ENCODE results near the gene ROPN1. TPM values are rescaled to one million over a fixed set of nuclear protein-coding genes. Genes with fewer than 3 reads are reported as not detected.
"Not testable (repeated sequence)": the region's sequence is repeated elsewhere in the genome, so short reads cannot be mapped to it uniquely, and the experiment has no call there.

Gene ROPN1
- total and polyA plus RNA-seq, 2 of the 13 experiments (the other 11 are each of a cell fraction or from before 2014, with no cell fraction given) = not detected

- BruUV-seq (replicated peaks) = no TSS peak
- Histone ChIP-seq H3K9ac (ENCODE audit: insufficient read depth, low read depth, low read length) (peak overlapping the region; percentile 48; the same call in 1 of the 2 replicates), H3K9me3 (ENCODE audit: low read length) (no peaks in the 10 kb centered on the region), H3K79me2 (ENCODE audit: insufficient read depth, low read length) (no peaks in the 10 kb centered on the region), H3K4me3 (replicated peaks in 1 of 3; ENCODE audit: insufficient read depth in 1 of 3, low read depth in 2 of 3, low read length in 3 of 3) (peak overlapping the region; percentile 60 to 76 (median 70); a peak in 5 of 6 replicates), H3K4me2 (ENCODE audit: low read depth, low read length) (peak overlapping the region; percentile 77), H2AFZ (ENCODE audit: low read length) (no peak overlapping the region), H3K4me1 (ENCODE audit: insufficient read depth, low read length) (peaks cover 6% of the 10 kb centered on the region), H3K27ac (ENCODE audit: extremely low read length, insufficient read depth, low read length) (no peak overlapping the region), H3K27me3 (ENCODE audit: control insufficient read depth in 1 of 2, insufficient read depth in 2 of 2, low read length in 2 of 2) (peaks cover 0 to 49% of the 10 kb centered on the region in 2 experiments), H4K20me1 (ENCODE audit: insufficient read depth, low read length) (no peaks in the 10 kb centered on the region), H3K36me3 (replicated peaks in 1 of 2; ENCODE audit: control insufficient read depth in 1 of 2, insufficient read depth in 2 of 2, low read length in 2 of 2) (no peaks in the 10 kb centered on the region)
- ChIA-PET CTCF (ENCODE audit: low intra/inter-chr PET ratio, low total read pairs) (no interaction called here), POLR2A (no interaction called here)
- in situ Hi-C loops (cut with HindIII; ENCODE audit: extremely low pct_ligation_motif_present, low pct_unique_long_range_greater_than_20kb) (no loop called here), intact Hi-C loops (cut with micrococcal nuclease; ENCODE audit: unreplicated experiment) (loop anchor here (5.0 kb wide), 1 partner anchor 45 kb away; no protein-coding TSS in a partner anchor)
- DNase-seq (ENCODE audit: low spot score) (no peak), FAIRE-seq (no peak), ATAC-seq (peak; percentile 50)
- WGBS (ENCODE audit: low lambda C conversion rate) = 2% methylated on average over 14 of the region's 29 CpGs
- TF ChIP-seq ZNF431 (CRISPR knock-in tag; IDR thresholded peaks at IDR 0.05; ENCODE audit: borderline replicate concordance, low read depth) (no peak), ZFP91 (CRISPR knock-in tag; IDR thresholded peaks at IDR 0.05; ENCODE audit: borderline replicate concordance) (0 out of 2 replicates have a peak, but pooled peaks have one; percentile 7)
Observed at GRCh38 chr3:124032311-124032880, 40.5 kb upstream of the ROPN1 start.

GRCh38 chr3:124026516-124026915 lies 34.6 kb upstream of the ROPN1 start:
- Histone ChIP-seq H3K4me3 (replicated peaks in 1 of 3; ENCODE audit: insufficient read depth in 1 of 3, low read depth in 2 of 3, low read length in 3 of 3) (no peak overlapping the region), H3K79me2 (ENCODE audit: insufficient read depth, low read length) (no peaks in the 10 kb centered on the region), H3K4me1 (ENCODE audit: insufficient read depth, low read length) (no peaks in the 10 kb centered on the region), H4K20me1 (ENCODE audit: insufficient read depth, low read length) (no peaks in the 10 kb centered on the region), H3K36me3 (replicated peaks in 1 of 2; ENCODE audit: control insufficient read depth in 1 of 2, insufficient read depth in 2 of 2, low read length in 2 of 2) (no peaks in the 10 kb centered on the region), H3K4me2 (ENCODE audit: low read depth, low read length) (no peak overlapping the region), H3K9ac (ENCODE audit: insufficient read depth, low read depth, low read length) (no peak overlapping the region), H3K27me3 (ENCODE audit: control insufficient read depth in 1 of 2, insufficient read depth in 2 of 2, low read length in 2 of 2) (peaks cover 0 to 32% of the 10 kb centered on the region in 2 experiments; a peak in 3 of 5 replicates), H3K27ac (ENCODE audit: extremely low read length, insufficient read depth, low read length) (no peak overlapping the region), H3K9me3 (ENCODE audit: low read length) (no peaks in the 10 kb centered on the region), H2AFZ (ENCODE audit: low read length) (no peak overlapping the region)
- intact Hi-C loops (cut with micrococcal nuclease; ENCODE audit: unreplicated experiment) (no loop called here), in situ Hi-C loops (cut with HindIII; ENCODE audit: extremely low pct_ligation_motif_present, low pct_unique_long_range_greater_than_20kb) (no loop called here)
- CTCF ChIA-PET (ENCODE audit: low intra/inter-chr PET ratio, low total read pairs) = no interaction called here
- POLR2A ChIA-PET = no interaction called here
- ATAC-seq (no peak), DNase-seq (ENCODE audit: low spot score) (no peak), FAIRE-seq (no peak)
- TF ChIP-seq TIGD3 (CRISPR knock-in tag; IDR thresholded peaks at IDR 0.05; ENCODE audit: borderline replicate concordance) = no peak
- TF ChIP-seq ZBTB42 (CRISPR knock-in tag; IDR thresholded peaks at IDR 0.05) = no peak
- TF ChIP-seq CREM (IDR thresholded peaks at IDR 0.05) = no peak
- no peak for TF ChIP-seq CREM (CRISPR knock-in tag; IDR thresholded peaks at IDR 0.05)
- no peak for TF ChIP-seq GTF2F1 (IDR thresholded peaks at IDR 0.05; ENCODE audit: low read length)
- no peak for TF ChIP-seq NR2C2 (CRISPR knock-in tag; IDR thresholded peaks at IDR 0.05; ENCODE audit: borderline replicate concordance)
- no peak for TF ChIP-seq ZNF841 (CRISPR knock-in tag; IDR thresholded peaks at IDR 0.05; ENCODE audit: borderline replicate concordance)
- BruUV-seq (replicated peaks) = no TSS peak
- WGBS (ENCODE audit: low lambda C conversion rate) = 4% methylated on average over 4 of the region's 4 CpGs

GRCh38 chr3:124023531-124023930 lies 31.6 kb upstream of the ROPN1 start:
- BruUV-seq (replicated peaks); intact Hi-C loops (cut with micrococcal nuclease; ENCODE audit: unreplicated experiment): not testable (repeated sequence)

More at GRCh38 chr3:124023531-124023930, 31.6 kb upstream of the ROPN1 start:
- H2AFZ ChIP-seq (ENCODE audit: low read length); FAIRE-seq; H3K4me3 ChIP-seq (replicated peaks in 1 of 3; ENCODE audit: insufficient read depth in 1 of 3, low read depth in 2 of 3, low read length in 3 of 3); POLR2A ChIA-PET; H3K27ac ChIP-seq (ENCODE audit: extremely low read length, insufficient read depth, low read length); H3K9me3 ChIP-seq (ENCODE audit: low read length); H3K36me3 ChIP-seq (replicated peaks in 1 of 2; ENCODE audit: control insufficient read depth in 1 of 2, insufficient read depth in 2 of 2, low read length in 2 of 2); H3K4me1 ChIP-seq (ENCODE audit: insufficient read depth, low read length); DNase-seq (ENCODE audit: low spot score); H3K79me2 ChIP-seq (ENCODE audit: insufficient read depth, low read length); H3K4me2 ChIP-seq (ENCODE audit: low read depth, low read length); CTCF ChIA-PET (ENCODE audit: low intra/inter-chr PET ratio, low total read pairs); ATAC-seq; H3K9ac ChIP-seq (ENCODE audit: insufficient read depth, low read depth, low read length); H4K20me1 ChIP-seq (ENCODE audit: insufficient read depth, low read length): not testable (repeated sequence)
- peaks cover 0 to 22% of the 10 kb centered on the region in 2 experiments; a peak in 3 of 5 replicates for H3K27me3 ChIP-seq (ENCODE audit: control insufficient read depth in 1 of 2, insufficient read depth in 2 of 2, low read length in 2 of 2)
- in situ Hi-C loops (cut with HindIII; ENCODE audit: extremely low pct_ligation_motif_present, low pct_unique_long_range_greater_than_20kb) = loop anchor here (25.0 kb wide), 1 partner anchor 239 kb away; no protein-coding TSS in a partner anchor
- 0% methylated on average over 1 of the region's 1 CpG for WGBS (ENCODE audit: low lambda C conversion rate)

Data from HepG2 (cell line).